ENCODE results near the gene BRSK2.
"Not testable (repeated sequence)": the region's sequence is repeated elsewhere in the genome, so short reads cannot be mapped to it uniquely, and the experiment has no call there.

Gene BRSK2

GRCh38 chr11:1499261-1499890, 109.6 kb downstream of the BRSK2 start:
- no peak for DNase-seq (ENCODE audit: low read depth in 3 of 3)

GRCh38 chr11:1499899-1500298, 110.2 kb downstream of the BRSK2 start:
- DNase-seq (ENCODE audit: low read depth in 3 of 3), result no peak

- no peak for DNase-seq (ENCODE audit: low read depth in 3 of 3)
Measured at GRCh38 chr11:1500466-1501420, 111.0 kb downstream of the BRSK2 start.

- no peak for DNase-seq (ENCODE audit: low read depth in 3 of 3)
Measured at GRCh38 chr11:1501421-1502167, 111.9 kb downstream of the BRSK2 start.

GRCh38 chr11:1502168-1502953, 112.6 kb downstream of the BRSK2 start:
- no peak for DNase-seq (ENCODE audit: low read depth in 3 of 3)

- no peak for DNase-seq (ENCODE audit: low read depth in 3 of 3)
Measured at GRCh38 chr11:1502954-1503707, 113.4 kb downstream of the BRSK2 start.

- no peak for DNase-seq (ENCODE audit: low read depth in 3 of 3)
Measured at GRCh38 chr11:1503708-1504104, 114.0 kb downstream of the BRSK2 start.

GRCh38 chr11:1504138-1504537, 114.4 kb downstream of the BRSK2 start:
- no peak for DNase-seq (ENCODE audit: low read depth in 3 of 3)

GRCh38 chr11:1504581-1505290, 115.0 kb downstream of the BRSK2 start:
- no peak for DNase-seq (ENCODE audit: low read depth in 3 of 3)

GRCh38 chr11:1505480-1505879, 115.7 kb downstream of the BRSK2 start:
- DNase-seq (ENCODE audit: low read depth in 3 of 3), result no peak

- no peak for DNase-seq (ENCODE audit: low read depth in 3 of 3)
Measured at GRCh38 chr11:1506981-1507380, 117.2 kb downstream of the BRSK2 start.

- DNase-seq (ENCODE audit: low read depth in 3 of 3), result no peak
Measured at GRCh38 chr11:1507381-1508140, 117.8 kb downstream of the BRSK2 start.

GRCh38 chr11:1508491-1508891, 118.8 kb downstream of the BRSK2 start:
- no peak for DNase-seq (ENCODE audit: low read depth in 3 of 3)

- no peak for DNase-seq (ENCODE audit: low read depth in 3 of 3)
Measured at GRCh38 chr11:1508986-1509385, 119.3 kb downstream of the BRSK2 start.

- DNase-seq (ENCODE audit: low read depth in 3 of 3), result no peak
Measured at GRCh38 chr11:1509626-1510255, 120.0 kb downstream of the BRSK2 start.

GRCh38 chr11:1510351-1510750, 120.6 kb downstream of the BRSK2 start:
- not testable (repeated sequence) for DNase-seq (ENCODE audit: low read depth in 3 of 3)

GRCh38 chr11:1510928-1511327, 121.2 kb downstream of the BRSK2 start:
- DNase-seq (ENCODE audit: low read depth in 3 of 3), result no peak

GRCh38 chr11:1511937-1512496, 122.3 kb downstream of the BRSK2 start:
- no peak for DNase-seq (ENCODE audit: low read depth in 3 of 3)

Data from stimulated activated CD4-positive, alpha-beta T cell treated with anti-CD3 and anti-CD28 coated beads, TNF-alpha, amount 100 ng/mL, for 48 hours (primary cell).